ENCODE results near the gene ZNF600.
"Not testable (repeated sequence)": the region's sequence is repeated elsewhere in the genome, so short reads cannot be mapped to it uniquely, and the experiment has no call there.

Gene ZNF600

DNA sequence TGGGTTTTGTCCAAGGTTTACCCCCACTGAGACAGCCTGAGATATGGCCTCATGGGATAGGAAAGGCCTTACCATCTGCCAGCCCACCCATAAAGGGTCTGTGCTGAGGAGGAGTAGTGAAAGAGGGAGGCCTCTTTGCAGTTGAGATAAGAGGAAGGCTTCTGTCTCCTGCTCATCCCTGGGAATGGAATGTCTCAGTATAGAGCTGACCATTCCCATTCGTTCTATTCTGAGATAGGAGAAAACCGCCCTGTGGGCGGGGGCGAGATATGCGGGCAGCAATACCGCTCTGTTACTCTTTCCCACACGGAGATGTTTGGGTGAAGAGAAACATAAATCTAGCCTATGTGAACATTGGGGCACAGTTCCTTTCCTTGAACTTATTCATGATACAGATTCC lies 45.2 kb downstream of the ZNF600 start:
- not testable (repeated sequence) for DNase-seq

- DNase-seq, result no peak
These were observed 47.0 kb downstream of the ZNF600 start for GRCh38 chr19:52739576-52739975.

DNA sequence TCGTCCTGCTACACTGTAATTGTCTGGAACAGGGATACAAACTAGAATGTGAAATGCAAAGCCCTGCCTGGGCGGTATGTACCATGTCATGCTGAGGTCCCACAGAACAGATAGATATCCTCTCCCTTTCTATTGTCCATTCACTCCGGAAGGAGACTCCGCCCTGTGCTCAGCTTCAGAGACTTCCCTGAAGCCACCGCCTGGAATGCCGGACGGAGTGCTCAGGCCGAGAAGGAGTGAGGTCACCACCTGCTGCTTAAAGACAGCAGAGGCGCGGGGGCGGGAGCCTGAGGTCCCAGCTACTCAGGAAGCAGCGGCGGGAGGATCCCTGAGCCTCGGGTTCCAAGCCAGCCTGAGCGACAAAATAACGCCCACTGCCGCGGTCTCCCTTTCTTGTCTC lies 50.9 kb downstream of the ZNF600 start:
- no peak for DNase-seq

DNA sequence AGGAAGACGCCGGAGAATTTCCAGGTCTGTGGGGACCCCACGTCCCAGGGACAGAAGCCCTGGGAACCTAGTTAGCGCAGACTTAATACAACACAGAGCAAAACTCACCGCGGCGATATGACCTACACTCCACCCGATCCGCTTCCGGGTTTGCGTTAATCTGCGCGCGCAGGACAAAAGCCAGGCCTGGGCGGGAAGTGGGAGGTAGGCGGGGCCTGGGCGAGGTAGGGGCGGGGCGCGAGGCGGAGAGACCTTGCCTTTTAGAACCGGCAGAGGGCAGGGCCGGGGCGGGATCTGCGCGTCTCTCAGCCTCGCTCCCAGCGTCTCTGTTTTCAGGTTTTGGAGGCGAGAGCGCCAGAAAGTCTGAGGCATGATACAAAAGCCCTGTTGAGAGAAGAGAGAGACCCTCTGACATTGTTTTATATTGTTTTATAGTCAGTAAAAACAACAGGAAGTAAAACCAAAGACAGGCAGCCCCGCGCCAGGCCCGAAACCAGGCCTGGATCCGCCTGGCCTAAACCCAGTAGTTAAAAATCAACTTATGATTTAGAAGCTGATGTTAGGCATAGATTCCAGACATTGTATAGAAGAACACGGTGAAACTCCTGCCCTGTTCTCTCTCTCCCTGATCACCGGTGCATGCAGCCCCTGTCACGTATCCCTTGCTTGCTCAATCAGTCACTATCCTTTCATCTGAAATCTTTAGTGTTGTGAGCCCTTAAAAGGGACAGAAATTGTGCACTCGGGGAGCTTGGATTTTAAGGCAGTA lies 51.5 kb downstream of the ZNF600 start, which contains the start of gene ZNF611:
TSS of gene ZNF611 (minus strand) at position 152 of the 769 bp plus-strand sequence. CDS start 19,150 bp downstream, outside the sequence.
- peak; percentile 85 to 90 for DNase-seq

DNA sequence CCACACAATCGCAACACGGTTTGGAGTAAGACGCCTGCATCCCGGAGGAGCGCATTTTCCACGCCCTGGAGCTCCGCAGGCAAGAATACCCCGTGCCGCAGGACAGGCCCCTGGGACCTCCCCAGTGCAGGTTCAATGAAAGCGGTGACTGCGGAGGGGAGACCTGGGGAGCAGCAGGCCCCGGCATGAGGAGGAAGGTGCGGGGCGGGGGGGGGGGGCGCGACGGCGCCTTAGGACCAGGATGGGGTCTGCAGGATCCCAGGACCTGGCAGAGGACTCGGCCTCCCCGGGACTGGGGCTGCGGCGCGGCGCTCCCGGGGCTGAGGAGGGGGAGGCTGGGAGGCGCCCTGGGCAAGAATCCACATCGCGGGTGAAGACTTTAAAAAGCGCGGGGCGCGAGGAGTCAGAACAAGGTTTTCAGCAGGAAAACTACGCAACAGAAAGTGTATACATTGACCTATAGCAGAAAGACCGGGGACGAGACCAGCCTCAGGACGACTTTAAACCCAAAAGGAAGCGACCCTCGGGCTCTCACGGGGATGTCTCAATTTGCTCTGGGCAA lies 52.2 kb downstream of the ZNF600 start:
- peak in 1 of 2 experiments; percentile 5 for DNase-seq

DNA sequence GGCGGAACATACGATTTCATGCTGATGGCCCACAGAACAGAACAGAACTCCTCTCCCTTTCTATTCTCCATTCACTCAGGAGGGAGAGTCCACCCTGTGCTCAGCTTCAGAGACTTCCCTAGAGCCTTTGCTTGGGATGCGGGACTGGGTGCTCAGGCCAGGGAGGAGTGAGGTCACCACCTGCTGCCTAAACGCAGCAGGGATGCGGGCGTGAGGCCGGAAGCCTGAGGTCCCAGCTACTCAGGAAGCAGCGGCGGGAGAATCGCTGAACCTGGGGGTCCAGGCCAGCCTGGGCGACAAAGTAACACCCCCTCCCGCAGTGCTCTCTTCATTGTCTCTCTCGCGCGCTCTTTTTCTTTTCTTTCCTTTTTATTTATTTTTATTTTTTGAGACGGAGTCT lies 60.5 kb downstream of the ZNF600 start:
- DNase-seq, result not testable (repeated sequence)

- no peak for DNase-seq
These were observed 61.0 kb downstream of the ZNF600 start for GRCh38 chr19:52725528-52725961.

- no peak for DNase-seq
These were observed 61.7 kb downstream of the ZNF600 start for GRCh38 chr19:52724701-52725514.

DNA sequence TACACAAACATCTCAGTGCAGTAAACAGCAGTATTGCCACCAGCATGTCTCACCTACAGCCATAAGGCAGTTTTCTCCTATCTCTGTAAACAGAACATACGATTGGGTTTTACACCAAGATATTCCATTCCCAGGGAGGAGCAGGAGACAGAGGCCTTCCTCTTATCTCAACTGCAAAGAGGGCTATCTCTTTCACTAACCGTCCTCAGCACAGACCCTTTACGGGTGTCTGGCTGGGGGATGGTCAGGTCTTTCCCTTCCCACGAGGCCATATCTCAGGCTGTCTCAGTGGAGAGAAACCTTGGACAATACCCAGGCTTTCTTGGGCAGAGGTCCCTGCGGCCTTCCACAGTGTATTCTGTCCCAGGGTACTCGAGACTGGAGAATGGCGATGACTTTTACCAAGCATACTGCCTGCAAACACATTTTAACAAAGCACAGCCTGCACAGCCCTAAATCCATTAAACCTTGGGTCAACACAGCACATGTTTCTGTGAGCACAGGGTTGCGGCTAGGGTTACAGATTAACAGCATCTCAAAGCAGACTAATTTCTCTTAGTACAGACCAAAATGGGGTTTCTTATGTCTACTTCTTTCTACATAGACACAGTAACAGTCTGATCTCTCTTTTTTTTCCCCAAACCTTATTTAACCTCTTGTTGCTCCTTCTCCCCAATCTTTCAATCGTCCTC lies 62.5 kb downstream of the ZNF600 start:
- DNase-seq, result not testable (repeated sequence)

GRCh38 chr19:52722062-52723003 lies 64.3 kb downstream of the ZNF600 start:
- DNase-seq, result no peak

- DNase-seq, result not testable (repeated sequence)
These were observed 66.0 kb downstream of the ZNF600 start for GRCh38 chr19:52720541-52720940.

DNA sequence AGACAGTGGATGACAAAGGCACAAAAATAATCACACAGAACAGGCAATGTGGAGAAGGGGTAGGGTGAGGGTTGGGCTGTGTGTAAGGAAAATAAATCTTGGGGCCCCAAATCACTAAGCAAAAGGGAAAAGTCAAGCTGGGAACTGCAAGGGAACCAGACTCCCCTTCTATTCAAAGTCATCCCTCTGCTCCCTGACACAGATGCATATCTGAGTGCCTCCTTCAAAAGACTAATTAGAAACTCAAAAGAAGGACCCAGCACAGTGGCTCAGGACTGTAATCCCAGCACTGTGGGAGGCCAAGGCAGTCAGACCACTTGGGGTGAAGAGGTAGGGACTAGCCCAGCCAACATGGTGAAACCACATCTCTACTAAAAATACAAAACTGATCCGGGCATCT lies 70.1 kb downstream of the ZNF600 start:
- no peak for DNase-seq

- DNase-seq, result not testable (repeated sequence)
These were observed 70.7 kb downstream of the ZNF600 start for GRCh38 chr19:52715902-52716301.

GRCh38 chr19:52715330-52715729 lies 71.3 kb downstream of the ZNF600 start:
- not testable (repeated sequence) for DNase-seq
